ENCODE data around the gene PPIC. TPM values are rescaled to one million over a fixed set of nuclear protein-coding genes. Genes with fewer than 3 reads are reported as not detected.

Gene PPIC
- total RNA-seq, 2 experiments from 2014 or later, result not detected

- H3K36me3 Mint-ChIP-seq (ENCODE audit: low read depth), result no peaks in the 10 kb centered on the region
- peaks cover 7% of the 10 kb centered on the region for H3K27me3 Mint-ChIP-seq (ENCODE audit: low read depth)
- ATAC-seq (no peak), DNase-seq (no peak)
- no peaks in the 10 kb centered on the region for H3K4me1 Mint-ChIP-seq (ENCODE audit: low read depth)
- ChIA-PET CTCF (no interaction called here), POLR2A (no interaction called here)
- no peak overlapping the region for H3K4me3 Mint-ChIP-seq
- no peak overlapping the region for H3K27ac Mint-ChIP-seq
- H3K9me3 Mint-ChIP-seq (ENCODE audit: insufficient read depth), result no peaks in the 10 kb centered on the region
Measured at GRCh38 chr5:123000731-123001130, 35.8 kb downstream of the PPIC start.

- Mint-ChIP-seq H3K27ac (no peak overlapping the region), H3K4me1 (ENCODE audit: low read depth) (no peaks in the 10 kb centered on the region), H3K4me3 (no peak overlapping the region), H3K9me3 (ENCODE audit: insufficient read depth) (no peaks in the 10 kb centered on the region), H3K27me3 (ENCODE audit: low read depth) (peaks cover 8% of the 10 kb centered on the region), H3K36me3 (ENCODE audit: low read depth) (no peaks in the 10 kb centered on the region)
- ChIA-PET CTCF (no interaction called here), POLR2A (no interaction called here)
- DNase-seq (peak; percentile 48), ATAC-seq (no peak)
Measured at GRCh38 chr5:122999947-123000563, 36.5 kb downstream of the PPIC start.

GRCh38 chr5:122997294-122997693 lies 39.2 kb downstream of the PPIC start:
- no peak overlapping the region for H3K27ac Mint-ChIP-seq
- CTCF ChIA-PET, result no interaction called here
- peaks cover 10% of the 10 kb centered on the region for H3K27me3 Mint-ChIP-seq (ENCODE audit: low read depth)

GRCh38 chr5:122996091-122996490 lies 40.4 kb downstream of the PPIC start:
- no peak for ATAC-seq
- no peak overlapping the region for H3K27ac Mint-ChIP-seq
- H3K9me3 Mint-ChIP-seq (ENCODE audit: insufficient read depth), result no peaks in the 10 kb centered on the region
- no peak for DNase-seq
- H3K27me3 Mint-ChIP-seq (ENCODE audit: low read depth), result peaks cover 10% of the 10 kb centered on the region
- POLR2A ChIA-PET, result no interaction called here
- H3K36me3 Mint-ChIP-seq (ENCODE audit: low read depth), result no peaks in the 10 kb centered on the region
- no peaks in the 10 kb centered on the region for H3K4me1 Mint-ChIP-seq (ENCODE audit: low read depth)
- CTCF ChIA-PET, result no interaction called here
- no peak overlapping the region for H3K4me3 Mint-ChIP-seq

More at GRCh38 chr5:122997294-122997693, 39.2 kb downstream of the PPIC start:
- POLR2A ChIA-PET, result no interaction called here
- ATAC-seq, result no peak
- Mint-ChIP-seq H3K4me3 (no peak overlapping the region), H3K36me3 (ENCODE audit: low read depth) (no peaks in the 10 kb centered on the region), H3K9me3 (ENCODE audit: insufficient read depth) (no peaks in the 10 kb centered on the region), H3K4me1 (ENCODE audit: low read depth) (no peaks in the 10 kb centered on the region)
- no peak for DNase-seq

- Mint-ChIP-seq H3K9me3 (ENCODE audit: insufficient read depth) (no peaks in the 10 kb centered on the region), H3K27me3 (ENCODE audit: low read depth) (peaks cover 7% of the 10 kb centered on the region), H3K4me3 (no peak overlapping the region), H3K27ac (no peak overlapping the region), H3K36me3 (ENCODE audit: low read depth) (no peaks in the 10 kb centered on the region), H3K4me1 (ENCODE audit: low read depth) (no peaks in the 10 kb centered on the region)
- ChIA-PET POLR2A (no interaction called here), CTCF (no interaction called here)
- no peak for DNase-seq
- ATAC-seq, result no peak
Measured at GRCh38 chr5:122985954-122986721, 50.4 kb downstream of the PPIC start.

GRCh38 chr5:122985006-122985700 lies 51.4 kb downstream of the PPIC start:
- Mint-ChIP-seq H3K4me1 (ENCODE audit: low read depth) (no peaks in the 10 kb centered on the region), H3K36me3 (ENCODE audit: low read depth) (no peaks in the 10 kb centered on the region), H3K27me3 (ENCODE audit: low read depth) (peaks cover 7% of the 10 kb centered on the region), H3K27ac (no peak overlapping the region), H3K9me3 (ENCODE audit: insufficient read depth) (no peaks in the 10 kb centered on the region), H3K4me3 (no peak overlapping the region)
- ATAC-seq, result no peak
- ChIA-PET CTCF (interaction anchor here (1.0 kb wide), 1 partner anchor 11 kb away, joined by 4 read pairs; no protein-coding TSS in a partner anchor), POLR2A (no interaction called here)
- no peak for DNase-seq

GRCh38 chr5:122984425-122984824 lies 52.1 kb downstream of the PPIC start:
- H3K36me3 Mint-ChIP-seq (ENCODE audit: low read depth), result no peaks in the 10 kb centered on the region
- no peak for DNase-seq
- ChIA-PET CTCF (interaction anchor here (1.0 kb wide), 1 partner anchor 10 kb away, joined by 4 read pairs; no protein-coding TSS in a partner anchor), POLR2A (no interaction called here)
- no peak for ATAC-seq
- no peaks in the 10 kb centered on the region for H3K9me3 Mint-ChIP-seq (ENCODE audit: insufficient read depth)
- peaks cover 4% of the 10 kb centered on the region for H3K27me3 Mint-ChIP-seq (ENCODE audit: low read depth)
- no peaks in the 10 kb centered on the region for H3K4me1 Mint-ChIP-seq (ENCODE audit: low read depth)
- no peak overlapping the region for H3K27ac Mint-ChIP-seq
- H3K4me3 Mint-ChIP-seq, result no peak overlapping the region

- POLR2A ChIA-PET, result no interaction called here
- DNase-seq (no peak), ATAC-seq (no peak)
- Mint-ChIP-seq H3K27ac (no peak overlapping the region), H3K4me3 (no peak overlapping the region), H3K36me3 (ENCODE audit: low read depth) (no peaks in the 10 kb centered on the region), H3K4me1 (ENCODE audit: low read depth) (no peaks in the 10 kb centered on the region), H3K27me3 (ENCODE audit: low read depth) (peaks cover 4% of the 10 kb centered on the region), H3K9me3 (ENCODE audit: insufficient read depth) (no peaks in the 10 kb centered on the region)
- CTCF ChIA-PET, result no interaction called here
Measured at GRCh38 chr5:122982376-122982775, 54.1 kb downstream of the PPIC start.

GRCh38 chr5:122981846-122982245 lies 54.7 kb downstream of the PPIC start:
- Mint-ChIP-seq H3K27me3 (ENCODE audit: low read depth) (peaks cover 4% of the 10 kb centered on the region), H3K27ac (no peak overlapping the region), H3K36me3 (ENCODE audit: low read depth) (no peaks in the 10 kb centered on the region), H3K9me3 (ENCODE audit: insufficient read depth) (no peaks in the 10 kb centered on the region), H3K4me3 (no peak overlapping the region), H3K4me1 (ENCODE audit: low read depth) (no peaks in the 10 kb centered on the region)
- ChIA-PET CTCF (no interaction called here), POLR2A (no interaction called here)
- no peak for ATAC-seq
- DNase-seq, result no peak

GRCh38 chr5:122978644-122979297 lies 57.8 kb downstream of the PPIC start:
- Mint-ChIP-seq H3K9me3 (ENCODE audit: insufficient read depth) (no peaks in the 10 kb centered on the region), H3K4me1 (ENCODE audit: low read depth) (no peaks in the 10 kb centered on the region), H3K27ac (no peak overlapping the region), H3K27me3 (ENCODE audit: low read depth) (no peaks in the 10 kb centered on the region), H3K36me3 (ENCODE audit: low read depth) (no peaks in the 10 kb centered on the region), H3K4me3 (no peak overlapping the region)
- DNase-seq (no peak), ATAC-seq (no peak)
- CTCF ChIA-PET, result no interaction called here
- POLR2A ChIA-PET, result no interaction called here

- no peaks in the 10 kb centered on the region for H3K9me3 Mint-ChIP-seq (ENCODE audit: insufficient read depth)
- no peak overlapping the region for H3K27ac Mint-ChIP-seq
- DNase-seq (no peak), ATAC-seq (no peak)
- H3K27me3 Mint-ChIP-seq (ENCODE audit: low read depth), result no peaks in the 10 kb centered on the region
- H3K4me1 Mint-ChIP-seq (ENCODE audit: low read depth), result no peaks in the 10 kb centered on the region
- POLR2A ChIA-PET, result no interaction called here
- H3K36me3 Mint-ChIP-seq (ENCODE audit: low read depth), result no peaks in the 10 kb centered on the region
- no peak overlapping the region for H3K4me3 Mint-ChIP-seq
- CTCF ChIA-PET, result no interaction called here
Measured at GRCh38 chr5:122978068-122978467, 58.5 kb downstream of the PPIC start.

- no peak for DNase-seq
- H3K36me3 Mint-ChIP-seq (ENCODE audit: low read depth), result no peaks in the 10 kb centered on the region
- H3K9me3 Mint-ChIP-seq (ENCODE audit: insufficient read depth), result no peaks in the 10 kb centered on the region
- ATAC-seq, result no peak
- no peaks in the 10 kb centered on the region for H3K27me3 Mint-ChIP-seq (ENCODE audit: low read depth)
- POLR2A ChIA-PET, result no interaction called here
- no peak overlapping the region for H3K27ac Mint-ChIP-seq
- CTCF ChIA-PET, result no interaction called here
- H3K4me3 Mint-ChIP-seq, result no peak overlapping the region
- H3K4me1 Mint-ChIP-seq (ENCODE audit: low read depth), result no peaks in the 10 kb centered on the region
Measured at GRCh38 chr5:122977319-122977718, 59.2 kb downstream of the PPIC start.

All from activated CD8-positive, alpha-beta T cell treated with anti-CD3 and anti-CD28 coated beads, Interleukin-2, amount 10 ng/mL, durations not matched to agents 7 days and 5 days (primary cell).